GM08714 (cell line): ENCODE data around the gene CLCNKA.
"Not testable (repeated sequence)": the region's sequence is repeated elsewhere in the genome, so short reads cannot be mapped to it uniquely, and the experiment has no call there.

Experiments used
- H3K4me3 ChIP-seq: fragments of 200-500 bp; sonication (Bioruptor generic); 2 replicates; pipeline ENCODE4 v1.5.1; 2014; ENCODE audit warnings: mild to moderate bottlenecking, low read length, inconsistent platforms
- ZNF274 ChIP-seq: IDR thresholded peaks from 2 replicates; pipeline ENCODE4 v1.6.1; 2012; ENCODE audit warnings: mild to moderate bottlenecking, low read depth, low read length

The CLCNKA gene

DNA sequence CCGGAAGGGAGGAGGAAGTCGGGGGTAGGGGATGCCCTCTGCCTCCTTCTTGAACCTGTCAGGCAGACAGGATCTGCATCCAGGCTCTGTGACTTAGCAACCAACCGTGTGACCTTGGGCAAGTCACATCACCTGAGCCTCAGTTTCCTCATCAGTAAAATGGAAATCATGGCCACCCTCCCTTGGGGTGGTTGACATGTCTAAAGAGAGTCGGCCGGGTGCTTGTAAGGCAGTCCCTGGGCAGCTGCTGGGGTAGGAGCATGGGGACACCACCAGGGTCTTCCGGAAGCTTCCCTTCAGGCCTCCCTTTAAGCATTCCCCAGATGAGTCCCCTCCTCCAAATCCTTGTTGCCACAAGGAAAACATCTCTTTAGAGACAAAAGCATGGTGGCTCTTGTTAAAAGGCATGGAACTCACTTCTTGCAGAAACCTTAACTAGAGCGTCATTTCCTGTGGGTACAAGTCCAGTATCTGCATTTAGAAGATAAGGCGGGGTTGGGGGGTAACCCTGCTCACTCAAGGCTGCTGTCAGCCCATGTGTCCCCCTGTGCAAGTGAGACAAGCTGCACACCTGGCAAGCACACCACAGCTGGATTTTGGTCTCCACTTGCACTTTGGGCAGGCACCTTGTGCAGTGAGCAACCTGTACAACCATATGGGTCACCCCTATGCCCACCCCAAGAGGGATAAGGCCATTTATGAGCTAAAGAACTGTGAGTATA, 32.1 kb downstream of the CLCNKA start:
- TF ChIP-seq ZNF274, result no peak
- no peak overlapping the region for H3K4me3 ChIP-seq

DNA sequence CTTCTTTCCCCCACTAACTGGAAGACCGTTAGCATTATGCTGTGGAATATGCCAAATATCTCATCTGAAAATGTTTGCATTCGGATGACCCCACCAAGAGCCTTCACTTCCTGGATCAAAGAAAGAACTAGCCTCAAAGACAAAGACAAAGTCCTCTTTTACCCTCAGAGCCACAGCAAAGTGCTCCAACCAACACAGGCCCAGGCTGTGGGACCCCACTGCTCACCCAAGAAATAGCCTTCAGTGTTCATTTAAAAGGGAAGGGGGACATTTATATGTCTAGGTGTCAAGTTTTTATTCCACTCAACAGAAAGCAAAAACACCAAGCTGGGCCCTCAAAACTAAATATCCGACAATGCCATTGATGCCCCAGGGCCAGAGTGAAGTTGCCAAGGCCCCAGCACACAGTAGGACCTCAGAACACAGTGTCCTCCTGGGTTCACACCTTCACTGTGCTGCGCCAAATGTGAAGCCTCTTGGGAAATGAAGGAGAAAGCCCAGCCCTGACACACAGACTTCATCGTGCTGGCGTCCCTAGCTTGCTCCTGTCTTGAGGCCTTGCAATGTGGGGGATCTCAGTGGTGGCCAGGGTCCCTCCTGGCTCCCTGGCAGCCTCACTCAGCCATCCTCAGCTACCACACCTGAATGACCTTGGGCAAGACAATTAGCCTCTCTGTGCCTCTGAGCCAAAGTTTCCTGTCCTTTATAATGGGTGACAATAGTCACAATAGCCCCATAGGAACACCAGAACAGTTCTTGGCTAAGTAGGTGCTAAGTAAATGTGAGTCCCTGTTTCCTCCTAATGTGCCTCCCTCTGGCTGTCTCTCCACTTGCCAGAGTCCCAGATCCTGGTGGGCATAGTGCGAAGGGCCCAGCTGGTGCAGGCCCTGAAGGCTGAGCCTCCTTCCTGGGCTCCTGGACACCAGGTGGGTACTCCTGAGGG, 33.0 kb downstream of the CLCNKA start:
- no peak overlapping the region for H3K4me3 ChIP-seq
- no peak for TF ChIP-seq ZNF274

DNA sequence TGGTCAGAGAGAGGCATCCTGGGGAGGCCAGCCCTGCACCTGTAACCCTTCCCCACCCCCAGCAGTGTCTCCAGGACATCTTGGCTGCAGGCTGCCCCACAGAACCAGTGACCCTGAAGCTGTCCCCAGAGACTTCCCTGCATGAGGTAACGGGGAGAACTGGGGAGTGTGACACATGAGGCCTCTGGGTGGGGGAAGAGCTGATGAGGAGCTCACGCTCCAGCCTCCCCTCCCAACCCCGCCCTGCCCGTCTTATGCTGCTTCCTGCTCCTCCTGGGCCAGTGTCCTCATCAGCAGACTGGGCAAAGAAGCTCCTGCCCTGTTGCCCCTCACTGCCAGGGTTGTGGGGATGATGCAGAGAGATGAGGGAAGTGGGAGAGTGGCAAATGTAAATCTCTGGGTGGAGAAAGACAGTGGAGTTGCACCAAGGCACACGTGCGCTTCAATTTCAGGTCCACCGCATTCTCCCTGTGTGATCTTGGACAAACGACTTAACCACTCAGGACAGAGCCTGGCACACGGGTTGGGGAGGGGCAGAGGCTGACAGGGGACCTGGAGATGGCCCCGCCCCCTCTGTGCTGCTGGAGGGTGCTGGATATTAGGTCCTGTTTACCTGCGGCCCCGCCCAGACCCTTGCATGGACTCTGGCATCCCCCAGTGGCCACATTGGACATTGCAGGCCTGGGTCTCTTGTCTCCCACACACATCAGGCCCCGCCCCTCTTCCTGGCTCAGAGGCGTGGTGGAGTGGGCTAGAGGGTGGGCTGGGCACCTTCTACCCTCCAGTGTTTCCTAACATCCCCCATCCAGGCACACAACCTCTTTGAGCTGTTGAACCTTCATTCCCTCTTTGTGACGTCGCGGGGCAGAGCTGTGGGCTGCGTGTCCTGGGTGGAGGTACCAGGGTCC, 34.0 kb downstream of the CLCNKA start:
- no peak for TF ChIP-seq ZNF274
- no peak overlapping the region for H3K4me3 ChIP-seq

DNA sequence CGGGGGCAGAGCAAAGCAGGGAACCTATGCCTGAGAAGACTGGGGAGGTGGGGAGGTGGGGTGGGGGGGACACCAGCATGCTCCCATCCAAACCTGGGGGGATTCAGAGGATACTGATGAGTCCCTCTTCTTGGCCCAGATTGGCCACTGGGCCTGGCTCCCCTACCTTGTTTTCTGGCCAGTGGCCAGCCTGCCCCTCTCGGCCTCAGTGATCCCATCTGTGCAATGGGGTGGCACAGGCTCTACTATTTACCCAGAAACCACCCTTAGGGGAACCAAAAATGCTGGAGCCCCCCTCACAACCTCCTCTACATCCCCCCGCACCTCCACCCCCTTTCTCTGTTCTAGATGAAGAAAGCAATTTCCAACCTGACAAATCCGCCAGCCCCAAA, 34.7 kb downstream of the CLCNKA start:
- H3K4me3 ChIP-seq, result not testable (repeated sequence)

DNA sequence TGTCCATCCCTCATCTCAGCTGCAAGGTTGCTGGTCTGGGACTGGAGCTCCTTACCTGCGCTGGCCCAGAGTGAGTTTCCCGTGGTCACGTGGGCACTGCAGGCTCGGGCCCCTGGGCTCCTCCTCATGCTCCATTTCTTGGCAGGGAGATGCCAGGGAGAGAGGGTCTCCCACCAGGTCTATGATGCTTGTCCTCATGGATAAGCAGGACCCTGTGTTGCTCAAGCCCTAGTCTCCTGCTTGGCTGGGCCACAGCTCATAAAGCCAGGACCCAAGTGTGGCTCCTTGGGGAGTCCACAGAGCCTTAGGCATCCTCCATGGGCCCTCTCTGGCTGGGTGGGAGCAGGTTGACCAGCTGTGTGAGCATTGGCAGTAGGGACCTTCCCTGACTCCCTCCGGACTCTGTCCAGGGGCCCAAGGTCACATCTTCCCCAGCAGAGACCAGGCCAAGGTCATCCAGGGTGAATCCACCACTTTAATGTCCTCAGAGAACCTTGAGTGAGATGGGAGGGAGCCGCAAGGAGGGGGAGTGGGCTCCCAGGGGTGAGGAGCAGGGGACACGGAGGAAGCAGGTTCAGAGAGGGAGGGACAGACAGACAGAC, 35.6 kb downstream of the CLCNKA start:
- not testable (repeated sequence) for H3K4me3 ChIP-seq

DNA sequence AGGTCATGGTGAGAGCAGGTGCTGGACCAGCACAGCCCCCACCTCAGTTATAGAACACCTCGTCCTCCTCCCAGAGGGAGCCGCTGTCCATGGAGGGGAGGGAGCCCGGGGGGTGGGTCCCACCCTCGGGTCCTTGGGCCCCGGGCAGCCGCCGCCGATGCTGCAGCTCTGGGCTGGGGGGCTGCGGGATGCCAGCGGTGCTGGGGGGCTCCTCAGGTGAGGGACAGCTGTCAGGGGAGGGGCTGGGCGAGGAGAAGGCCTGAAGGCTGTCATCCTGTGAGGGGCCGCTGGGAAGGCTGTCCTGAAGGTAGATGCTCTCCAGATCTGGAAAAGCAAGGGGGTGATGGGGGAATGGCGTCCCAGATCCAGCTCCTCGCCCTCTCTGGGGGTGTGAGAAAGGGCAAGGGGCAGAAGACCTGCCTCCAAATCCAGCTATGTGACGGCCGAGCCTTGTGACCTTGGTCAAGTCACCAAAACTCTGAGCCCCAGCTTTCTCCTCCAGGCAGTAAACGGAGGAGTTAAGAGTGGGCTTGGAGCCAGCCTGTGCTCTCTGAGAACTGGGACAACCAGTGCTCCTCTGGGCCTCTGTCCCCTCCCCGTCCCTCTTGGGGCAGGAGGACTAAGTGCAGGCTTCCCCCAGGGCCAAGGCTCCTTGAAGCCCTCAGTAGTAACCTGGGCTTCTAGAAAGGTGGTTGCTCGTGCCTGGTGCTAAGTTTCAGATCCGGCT, 36.7 kb downstream of the CLCNKA start:
- not testable (repeated sequence) for H3K4me3 ChIP-seq

DNA sequence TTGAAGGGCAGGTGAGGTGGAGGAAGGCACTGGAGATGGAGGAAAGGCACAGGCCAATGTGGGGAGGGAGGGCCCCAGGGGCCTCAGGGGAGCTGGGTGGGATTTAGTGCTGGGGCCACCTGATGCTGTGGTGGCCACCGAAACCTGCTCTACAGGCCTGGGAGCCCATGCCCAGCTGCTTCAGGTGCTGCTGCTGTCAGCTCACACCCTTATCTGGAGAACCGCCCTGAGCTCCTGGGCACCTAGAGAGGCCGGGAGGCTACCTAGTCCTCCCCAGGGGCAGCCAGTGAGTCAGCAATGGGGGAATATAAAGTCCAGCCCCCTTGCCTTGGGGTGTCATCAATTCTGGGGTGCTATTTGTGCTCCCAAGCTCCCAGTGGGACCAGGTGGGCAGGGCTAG, 39.4 kb downstream of the CLCNKA start:
- H3K4me3 ChIP-seq, result no peak overlapping the region
- TF ChIP-seq ZNF274, result no peak

DNA sequence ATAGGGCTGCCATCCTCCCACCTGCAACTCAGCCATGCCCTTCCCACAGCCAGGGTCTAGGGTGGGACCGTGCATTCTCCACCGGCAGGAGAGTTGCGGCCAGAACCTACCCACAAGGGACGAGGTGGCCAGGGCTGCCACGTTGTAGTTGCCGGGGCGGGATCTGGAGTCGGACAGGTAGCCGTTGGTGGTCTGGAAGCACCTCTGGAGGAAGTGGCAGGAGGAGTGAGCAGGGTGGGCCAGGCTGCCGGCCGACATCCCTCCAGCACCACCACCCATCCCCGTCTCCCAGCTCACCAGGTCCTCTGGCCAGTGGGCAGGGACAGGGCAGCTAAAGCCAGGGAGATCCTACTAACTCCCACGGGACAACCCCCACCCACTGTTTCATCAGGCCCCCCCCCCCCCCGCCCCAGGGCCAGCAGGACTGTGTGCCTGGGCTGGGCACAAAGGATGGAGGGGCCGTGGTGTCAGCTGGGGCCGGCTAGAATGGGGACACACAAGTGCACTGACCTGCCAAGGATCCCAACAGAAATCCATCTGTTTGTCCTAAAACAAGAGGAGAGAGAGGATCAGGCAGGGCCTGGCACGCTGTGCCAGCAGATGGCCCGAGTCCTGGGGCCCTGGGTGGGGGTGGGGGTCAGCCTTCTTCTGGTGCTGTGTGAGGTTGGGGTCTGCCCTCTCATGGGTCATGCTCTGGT, 40.3 kb downstream of the CLCNKA start:
- not testable (repeated sequence) for H3K4me3 ChIP-seq

DNA sequence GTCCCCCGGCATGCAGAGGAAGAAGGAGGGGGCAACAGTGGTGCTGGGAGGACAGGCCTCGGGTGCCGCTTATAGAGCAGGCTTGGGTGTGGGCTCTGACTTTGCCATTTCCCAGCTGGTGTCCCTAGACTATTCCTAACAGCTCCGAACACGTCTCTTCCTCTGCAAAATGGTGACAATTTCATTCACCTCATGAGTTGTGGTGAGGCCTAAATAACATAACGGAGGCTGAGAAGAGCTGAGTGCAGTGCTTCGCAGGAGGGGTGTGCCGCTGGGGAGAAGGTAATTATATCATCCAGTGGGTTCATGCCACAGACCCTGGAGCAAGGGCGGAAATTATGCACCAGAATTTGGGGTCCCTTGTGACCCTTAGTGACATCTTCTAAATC, 40.8 kb downstream of the CLCNKA start:
- not testable (repeated sequence) for H3K4me3 ChIP-seq

DNA sequence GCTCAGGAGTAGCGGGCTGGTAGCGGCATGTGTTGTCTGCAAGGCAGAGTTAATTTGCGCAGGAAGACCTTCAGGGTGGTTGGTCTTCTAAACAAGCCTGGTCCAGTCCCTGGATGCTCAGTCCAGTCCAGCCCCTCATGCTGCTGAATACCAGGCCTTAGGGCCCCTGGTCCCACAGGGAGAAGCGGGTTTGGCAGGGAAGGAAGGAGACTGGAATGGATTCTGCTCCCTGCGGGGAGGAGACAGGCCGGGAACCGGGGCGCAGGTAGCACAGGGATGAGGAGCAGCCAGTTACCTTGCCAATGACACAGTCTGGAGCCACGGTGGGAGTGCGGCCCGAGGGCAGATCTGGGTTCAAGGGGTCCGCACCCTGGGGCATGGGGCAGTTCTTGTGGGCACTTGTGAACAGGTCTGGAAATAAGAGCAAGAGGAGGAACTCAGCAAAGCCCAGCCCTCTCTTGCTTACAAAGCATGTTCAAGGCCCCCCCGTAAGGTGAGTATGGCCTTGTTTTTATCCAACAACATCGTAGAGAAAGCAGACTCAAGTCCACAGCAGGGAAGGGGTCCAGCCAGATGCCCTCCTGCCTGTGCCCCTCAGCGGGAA, 41.5 kb downstream of the CLCNKA start:
- no peak for TF ChIP-seq ZNF274
- H3K4me3 ChIP-seq, result no peak overlapping the region

DNA sequence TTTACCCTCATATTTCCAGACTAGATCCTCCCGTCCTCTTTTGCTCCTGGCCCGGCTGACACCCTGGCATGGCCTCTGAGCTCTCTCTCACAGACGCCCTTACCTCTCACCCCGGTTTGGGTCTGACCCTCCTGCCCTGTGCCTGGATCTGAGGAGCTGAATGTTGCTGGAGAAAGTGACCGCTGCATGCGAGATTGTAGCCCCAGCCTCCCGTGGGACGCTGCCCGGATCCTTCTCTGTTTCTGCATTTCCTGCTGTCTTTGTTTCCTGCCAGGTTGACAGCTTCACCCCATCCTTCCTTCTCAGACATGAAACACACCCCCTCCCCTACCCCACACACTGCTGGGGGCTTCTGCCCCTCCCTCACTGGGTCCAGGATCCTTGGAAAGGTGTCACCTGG, 42.1 kb downstream of the CLCNKA start:
- TF ChIP-seq ZNF274, result no peak
- H3K4me3 ChIP-seq, result no peak overlapping the region

DNA sequence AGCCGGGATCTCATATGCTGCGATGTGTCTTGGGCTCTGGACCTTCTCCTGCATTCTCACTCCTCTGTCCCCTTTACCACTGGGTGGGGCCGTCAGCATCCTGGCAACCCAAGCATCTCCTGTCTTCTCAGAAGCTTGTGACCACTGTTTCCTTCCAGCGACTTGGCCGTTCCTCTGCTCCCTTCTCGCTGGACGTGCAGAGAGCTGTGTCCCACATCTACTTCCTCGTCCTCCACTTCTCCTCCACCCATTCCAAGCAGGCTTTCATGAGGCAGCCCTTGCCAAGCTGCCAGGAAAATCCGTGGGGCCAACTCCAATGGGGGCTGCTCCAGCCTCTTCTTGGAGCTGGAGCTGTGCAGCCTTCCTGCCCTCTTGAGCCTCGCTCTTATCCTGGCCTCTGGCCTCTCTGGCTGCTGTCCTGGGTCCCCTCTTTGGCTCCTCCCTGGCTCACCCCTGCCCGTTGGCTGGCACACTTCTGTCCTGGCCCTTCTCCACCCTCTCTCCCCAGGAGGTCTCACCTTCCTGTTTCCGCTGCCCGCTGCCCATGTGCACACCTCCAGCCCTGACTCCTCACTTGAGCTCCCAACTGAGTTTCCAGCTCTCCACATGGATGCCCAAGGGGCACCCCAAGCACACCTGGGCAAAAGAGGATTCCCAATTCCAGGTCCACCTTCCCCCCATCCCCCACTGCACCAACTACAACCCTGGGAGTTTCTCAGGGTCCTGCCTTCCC, 42.9 kb downstream of the CLCNKA start:
- no peak overlapping the region for H3K4me3 ChIP-seq
- TF ChIP-seq ZNF274, result no peak
